ENCODE data around the gene MFSD11.
"Not testable (repeated sequence)": the region's sequence is repeated elsewhere in the genome, so short reads cannot be mapped to it uniquely, and the experiment has no call there.

Gene MFSD11

GRCh38 chr17:76709077-76709950, 28.6 kb upstream of the MFSD11 start:
- DNase-seq, result no peak

- not testable (repeated sequence) for DNase-seq
Measured at GRCh38 chr17:76709951-76710862, 27.7 kb upstream of the MFSD11 start.

DNA sequence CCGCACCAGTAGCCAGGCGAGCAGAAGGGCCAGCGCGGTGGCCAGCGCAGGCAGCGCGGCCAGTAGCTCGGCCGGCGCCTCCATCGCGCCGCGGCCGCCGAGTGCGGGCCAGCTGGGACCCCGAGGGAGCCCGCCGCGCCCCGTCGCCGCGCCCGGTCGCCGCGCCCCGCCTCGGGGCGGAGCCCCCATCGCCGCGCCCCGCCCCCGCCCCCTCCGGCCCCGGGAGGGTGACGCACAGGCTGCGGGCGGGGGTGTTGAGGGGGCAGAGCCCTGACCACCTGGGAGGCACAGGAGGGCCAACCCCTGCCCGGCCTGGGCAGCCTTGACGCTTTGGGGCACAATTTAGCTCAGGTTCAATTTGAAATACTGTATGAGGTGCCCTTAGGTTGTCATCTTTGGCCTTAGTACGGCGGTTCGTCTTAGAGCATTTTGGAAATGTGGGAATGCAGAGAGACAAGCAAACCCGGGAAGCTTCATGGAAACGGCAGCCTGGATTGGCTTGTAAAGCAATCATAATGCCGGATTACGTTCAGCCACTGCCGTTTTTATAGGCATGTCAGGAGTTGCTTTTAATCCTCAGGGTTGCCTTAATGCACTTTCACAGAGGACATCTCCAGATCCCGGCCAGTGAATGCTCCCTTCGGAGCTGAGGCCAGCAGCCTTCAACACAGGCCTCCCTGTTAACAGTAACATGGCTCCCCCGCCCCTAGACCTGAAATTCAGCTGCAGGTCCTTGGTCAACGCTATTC, 26.9 kb upstream of the MFSD11 start, which contains the start of gene MXRA7:
Gene MXRA7 (minus strand): TSS at position 103 of the 749 bp plus-strand sequence. CDS start 19 bp downstream, at position 84.
- DNase-seq, result no peak

DNA sequence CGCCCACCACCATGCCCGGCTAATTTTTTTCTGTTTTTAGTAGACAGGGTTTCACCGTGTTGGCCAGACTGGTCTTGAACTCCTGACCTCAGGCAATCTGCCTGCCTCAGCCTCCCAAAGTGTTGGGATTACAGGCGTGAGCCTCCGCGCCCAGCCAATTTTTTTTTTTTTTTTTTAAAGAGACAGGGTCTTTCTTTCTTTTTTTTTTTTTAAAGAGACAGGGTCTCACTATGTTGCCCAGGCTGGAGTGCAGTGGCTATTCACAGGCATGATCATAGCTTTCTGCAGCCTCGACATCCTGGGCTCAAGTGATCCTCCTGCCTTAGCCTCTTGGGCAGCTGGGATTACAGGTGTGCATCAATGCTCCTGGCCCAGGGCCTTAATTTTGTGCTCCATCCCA, 25.6 kb upstream of the MFSD11 start:
- not testable (repeated sequence) for DNase-seq

DNA sequence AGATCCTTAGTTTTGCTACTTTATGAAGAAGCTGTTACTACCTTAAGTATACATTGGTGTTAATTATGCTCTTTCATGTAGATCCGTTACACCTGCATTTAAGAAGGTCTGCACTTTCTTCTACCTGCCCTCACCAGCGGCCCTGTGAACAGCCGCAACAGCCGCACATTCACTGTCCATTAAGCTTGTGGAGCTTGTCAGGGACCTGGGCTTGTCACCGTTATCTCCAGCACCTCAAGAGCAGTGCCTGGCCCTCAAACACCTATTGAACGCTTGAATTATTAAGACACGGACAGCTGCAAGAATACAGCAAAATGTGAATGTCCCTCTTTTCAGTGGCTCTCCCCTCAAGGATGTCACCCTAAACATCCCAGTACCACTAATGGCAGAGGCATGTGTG, 24.2 kb upstream of the MFSD11 start:
- DNase-seq, result no peak

DNA sequence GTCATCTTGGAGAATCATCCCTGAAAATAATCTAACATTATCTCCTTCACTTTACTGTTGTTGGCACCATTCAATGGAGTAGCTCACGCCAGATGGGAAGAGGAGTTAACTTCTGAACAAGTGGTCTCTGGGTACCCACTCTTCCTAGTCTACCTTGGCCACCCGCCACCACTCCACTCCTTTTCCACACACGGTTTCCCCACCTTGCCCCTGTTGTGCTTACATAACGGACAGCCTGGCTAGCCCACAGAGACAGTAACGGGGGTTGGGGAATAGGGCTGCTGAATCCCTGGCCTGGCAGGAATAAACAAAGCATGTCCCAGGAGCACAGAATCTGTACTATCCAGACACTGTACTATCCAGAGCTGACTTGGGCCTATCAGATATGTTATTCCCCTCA, 23.6 kb upstream of the MFSD11 start:
- no peak for DNase-seq

GRCh38 chr17:76714822-76715495, 23.0 kb upstream of the MFSD11 start:
- DNase-seq, result no peak

DNA sequence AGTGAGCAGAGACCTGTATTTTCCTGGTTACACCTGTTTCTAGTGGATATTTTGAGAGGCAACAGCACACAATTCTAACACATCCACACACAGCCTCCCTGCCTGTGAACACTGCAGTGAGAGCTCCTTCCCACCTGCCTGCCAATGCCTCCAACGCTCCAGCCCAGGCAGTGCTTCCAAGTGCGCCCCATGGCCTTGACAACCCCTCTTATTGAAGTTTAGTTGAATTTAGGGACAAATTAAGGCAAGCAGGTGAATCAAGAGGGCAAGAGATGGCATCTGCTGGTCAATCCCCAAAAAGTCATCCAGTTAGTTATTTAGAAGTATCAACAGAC, 22.5 kb upstream of the MFSD11 start:
- DNase-seq, result no peak

- DNase-seq, result no peak
Measured at GRCh38 chr17:76716146-76716838, 21.6 kb upstream of the MFSD11 start.

GRCh38 chr17:76716839-76717215, 21.1 kb upstream of the MFSD11 start:
- no peak for DNase-seq

DNA sequence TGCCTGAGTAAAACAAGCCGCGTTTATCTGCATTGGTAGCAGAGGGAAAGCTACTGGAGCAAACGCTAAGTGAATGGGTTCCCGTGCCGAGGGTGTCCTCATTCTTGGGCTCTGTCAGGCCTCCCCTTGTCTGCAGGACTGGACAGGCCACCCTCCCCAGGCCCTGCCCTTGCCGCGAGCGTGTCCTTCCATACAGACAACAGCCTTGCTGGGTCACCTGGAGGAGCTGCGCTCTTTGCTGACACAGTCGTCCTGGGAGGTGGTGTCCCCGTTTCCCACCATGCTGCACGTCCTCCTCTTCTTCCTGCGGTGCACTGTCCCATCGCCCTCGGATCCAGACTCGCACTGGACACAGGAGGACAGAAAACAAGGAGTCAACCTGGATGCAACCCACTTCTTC, 19.4 kb upstream of the MFSD11 start:
- no peak for DNase-seq

GRCh38 chr17:76720211-76720610, 17.7 kb upstream of the MFSD11 start:
- no peak for DNase-seq

DNA sequence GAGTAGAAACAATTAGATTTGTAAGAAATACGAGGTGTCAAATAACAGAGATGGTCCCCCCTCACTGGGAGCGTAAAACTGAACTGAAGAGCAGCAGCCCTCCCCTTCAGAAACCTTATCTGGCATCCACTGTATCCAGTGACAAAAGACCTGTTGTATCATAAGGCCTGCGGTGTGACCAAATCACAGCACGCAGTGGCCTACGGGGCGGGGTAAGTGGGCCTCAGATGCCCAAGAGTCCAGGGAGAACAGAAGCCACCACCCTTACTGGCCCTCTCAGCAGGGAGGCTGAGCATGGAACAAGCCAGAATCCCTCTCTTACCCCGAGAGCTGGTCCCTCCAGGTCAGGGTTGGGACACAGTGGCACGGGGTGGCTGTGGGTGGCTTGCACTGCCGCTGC, 17.0 kb upstream of the MFSD11 start:
- no peak for DNase-seq

GRCh38 chr17:76721463-76721862, 16.5 kb upstream of the MFSD11 start:
- no peak for DNase-seq

GRCh38 chr17:76722279-76722678, 15.6 kb upstream of the MFSD11 start:
- no peak for DNase-seq

DNA sequence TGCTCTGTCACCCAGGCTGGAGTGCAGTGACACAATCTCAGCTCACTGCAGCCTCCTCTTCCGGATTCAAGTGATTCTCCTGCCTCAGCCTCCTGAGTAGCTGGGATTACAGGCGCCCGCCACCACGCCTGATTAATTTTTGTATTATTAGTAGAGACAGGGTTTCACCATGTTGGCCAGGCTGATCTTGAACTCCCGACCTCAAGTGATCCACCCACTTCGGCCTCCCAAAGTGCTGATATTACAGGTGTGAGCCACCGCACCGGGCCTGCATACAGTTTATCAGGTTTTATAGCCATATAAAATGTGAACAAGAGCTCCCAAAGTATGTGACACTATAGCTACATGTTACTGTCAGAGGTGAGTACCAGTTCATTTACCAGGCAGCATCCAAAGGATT, 14.9 kb upstream of the MFSD11 start:
- DNase-seq, result not testable (repeated sequence)

DNA sequence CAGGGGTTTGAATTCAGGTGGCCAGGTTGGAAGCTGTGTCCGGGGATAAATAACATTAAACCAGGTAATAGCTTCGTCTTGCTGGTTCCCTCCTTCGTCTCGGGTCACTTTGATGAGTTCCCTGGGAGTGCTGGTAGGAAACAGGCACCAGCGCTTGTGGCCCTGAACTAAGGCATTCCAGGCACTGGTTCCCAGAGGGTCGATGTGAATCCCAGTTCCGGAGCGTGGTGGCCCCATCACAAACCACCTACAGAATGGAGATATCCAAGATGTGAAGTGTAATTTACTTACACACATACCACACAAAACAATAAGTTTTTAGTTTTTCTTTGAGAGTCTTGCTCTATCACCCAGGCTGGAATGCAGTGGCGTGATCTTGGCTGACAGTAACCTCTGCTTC, 14.1 kb upstream of the MFSD11 start:
- DNase-seq, result no peak

DNA sequence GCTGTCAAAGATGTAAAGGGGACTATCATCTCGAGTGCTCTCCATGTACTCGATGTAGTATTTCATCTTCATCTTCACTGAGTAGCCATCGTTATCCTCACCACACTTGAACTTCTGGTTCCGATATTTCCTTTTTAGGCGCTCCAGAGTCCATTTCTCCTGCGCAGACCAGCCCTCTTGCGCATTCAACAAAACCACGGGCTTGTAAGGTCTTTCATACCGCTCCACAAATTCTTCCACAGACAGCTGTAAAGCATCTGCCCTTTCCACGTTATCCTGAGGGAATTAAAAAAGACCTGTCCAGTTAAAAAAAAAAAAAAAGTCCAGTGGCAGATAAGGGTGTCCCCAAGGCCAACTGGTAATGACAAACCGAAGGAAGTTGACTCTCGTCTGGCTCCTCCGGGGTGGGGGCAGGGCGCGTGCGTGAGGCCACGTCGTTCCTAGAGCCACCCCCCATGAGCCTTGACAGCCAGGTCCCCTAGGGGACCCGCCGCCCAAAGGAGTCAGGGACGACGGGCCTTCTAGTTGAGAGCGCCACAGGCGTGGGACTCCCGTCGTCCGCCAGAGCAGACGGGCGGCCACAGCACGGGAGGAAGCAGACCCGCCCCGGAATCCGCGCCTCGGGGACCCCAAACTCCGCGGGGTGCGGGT, 12.2 kb upstream of the MFSD11 start:
- no peak for DNase-seq

- DNase-seq, result peak; percentile 96
Measured at GRCh38 chr17:76726231-76726775, 11.6 kb upstream of the MFSD11 start, which contains the start of gene JMJD6. TSS of gene JMJD6 (minus strand) at chr17:76726606. CDS start at chr17:76726475, 131 bp downstream.

GRCh38 chr17:76726776-76727718, 10.9 kb upstream of the MFSD11 start, which contains the start of gene METTL23:
TSS of gene METTL23 (plus strand) at chr17:76726839. CDS start at chr17:76729711, 2,872 bp downstream.
- DNase-seq, result peak; percentile 35

Measured in NCI-H2081 treated with DMSO at 0.1 percent for 48 hours (cell line).